A549 (cell line): Measurements from ENCODE around the gene RAD18.

Experiments used
- ATOH8 ChIP-seq: fragments of 250-450 bp; sonication (Bioruptor Pico); IDR thresholded peaks from 2 replicates; pipeline ENCODE4 v1.5.0; 2020; ENCODE audit warnings: low read depth, mild to moderate bottlenecking, moderate library complexity
- BHLHE40 ChIP-seq: IDR thresholded peaks from 2 replicates; pipeline ENCODE4 v1.6.1; 2012; ENCODE audit warnings: low read depth, low read length, inconsistent platforms
- CTCF ChIP-seq: fragments of >200 bp; sonication (Bioruptor Twin); formaldehyde crosslinking; IDR thresholded peaks from 3 replicates; pipeline ENCODE4 v1.5.1; 2016
- RAD21 ChIP-seq, 2 experiments: fragments of >200 bp in 1 of 2; sonication (Bioruptor Twin) in 1 of 2; formaldehyde crosslinking in 1 of 2; IDR thresholded peaks in 1 of 2; conservative IDR thresholded peaks in 1 of 2; 2 replicates in 1 of 2; 3 replicates in 1 of 2; pipeline ENCODE4 v1.6.1; 2012 to 2018; ENCODE audit warnings: inconsistent platforms in 1 of 2
- SMC3 ChIP-seq: fragments of >200 bp; sonication (Bioruptor Twin); formaldehyde crosslinking; IDR thresholded peaks from 3 replicates; pipeline ENCODE4 v1.6.1; 2018; ENCODE audit warnings: inconsistent platforms

GRCh38 chr3:8992199-8992598, 28.9 kb upstream of the RAD18 start:
- TF ChIP-seq SMC3 (no peak), ATOH8 (CRISPR knock-in tag) (no peak), RAD21 (conservative IDR thresholded peaks at IDR 0.05 in 1 of 2, IDR thresholded peaks at IDR 0.05 in 1 of 2) (no peak), CTCF (no peak), BHLHE40 (no peak)
